GM19395 (cell line): ENCODE measurements around the gene TSTD1.
"Not testable (repeated sequence)": the region's sequence is repeated elsewhere in the genome, so short reads cannot be mapped to it uniquely, and the experiment has no call there.

ENCODE experiments used
- ATAC-seq: cut with Tn5 transposase; IDR thresholded peaks from one replicate; pipeline ENCODE4 v1.9.1; 2021; ENCODE audit warnings: mild to moderate bottlenecking, moderate library complexity; ENCODE audit not compliant: unreplicated experiment

The TSTD1 gene

DNA sequence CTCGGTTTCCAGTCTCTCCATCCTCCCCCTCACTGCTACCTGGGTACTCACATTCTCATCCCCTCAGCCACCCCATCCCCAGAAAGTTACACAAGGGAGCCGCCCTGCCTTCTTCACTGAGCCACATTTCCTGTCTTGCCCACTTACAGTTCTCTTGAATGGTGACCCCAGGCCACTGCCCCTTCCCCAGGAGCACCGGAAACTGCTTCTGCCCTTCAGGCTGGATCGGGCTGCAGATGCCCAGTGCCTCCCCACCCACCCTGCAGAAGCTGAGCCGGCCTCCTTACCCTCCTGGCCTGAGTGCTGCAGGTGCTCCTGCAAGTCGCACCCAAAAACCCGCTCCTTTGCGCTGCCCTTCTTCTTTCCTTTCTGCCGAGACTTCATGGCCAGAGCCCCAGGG lies 30.5 kb upstream of the TSTD1 start:
- ATAC-seq, result peak; percentile 5

DNA sequence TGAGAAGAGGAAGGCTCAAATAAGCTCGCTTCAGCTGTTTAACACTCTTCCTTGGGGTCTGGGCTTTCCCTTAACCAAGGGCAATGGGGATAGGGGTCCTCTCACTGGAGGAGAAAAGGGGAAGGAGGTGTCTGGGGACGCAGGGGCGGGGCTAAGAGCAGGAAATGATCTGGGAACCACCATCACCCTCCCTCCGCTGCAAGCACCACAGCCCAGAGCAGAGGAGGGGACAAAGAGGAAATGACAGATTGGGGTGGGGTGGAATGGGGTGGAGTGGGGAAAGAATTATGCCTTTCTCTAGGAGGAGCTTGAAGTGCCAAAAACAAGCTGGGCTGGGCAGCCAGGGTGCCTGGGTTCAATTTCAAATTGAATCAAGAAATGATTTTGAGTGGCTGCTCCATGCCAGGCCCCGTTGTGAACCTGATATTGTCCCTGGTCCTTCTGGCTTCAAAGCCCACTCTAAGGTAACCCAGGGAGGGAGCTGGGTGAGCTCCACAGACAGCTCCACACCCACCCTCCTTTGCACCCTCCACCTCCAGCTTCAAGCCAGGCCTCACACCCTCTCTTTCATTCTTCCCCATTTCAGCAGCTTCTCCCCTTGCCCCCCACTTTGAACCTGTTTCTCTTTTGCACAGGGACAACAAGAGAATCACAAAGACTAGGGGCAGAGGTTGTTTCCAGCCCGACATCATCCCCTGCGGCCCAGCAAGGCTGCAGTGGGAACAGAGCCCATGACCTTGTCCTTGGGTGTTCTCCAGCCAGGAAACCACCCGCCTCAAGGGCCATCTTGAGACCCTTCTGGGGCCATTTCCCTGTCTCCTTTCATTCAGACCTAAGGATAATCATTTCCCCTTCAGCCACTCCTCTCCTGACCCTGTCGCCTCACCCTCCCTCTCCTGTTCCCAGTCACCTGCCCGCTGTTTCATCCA lies 29.8 kb upstream of the TSTD1 start:
- peak; percentile 58 for ATAC-seq

DNA sequence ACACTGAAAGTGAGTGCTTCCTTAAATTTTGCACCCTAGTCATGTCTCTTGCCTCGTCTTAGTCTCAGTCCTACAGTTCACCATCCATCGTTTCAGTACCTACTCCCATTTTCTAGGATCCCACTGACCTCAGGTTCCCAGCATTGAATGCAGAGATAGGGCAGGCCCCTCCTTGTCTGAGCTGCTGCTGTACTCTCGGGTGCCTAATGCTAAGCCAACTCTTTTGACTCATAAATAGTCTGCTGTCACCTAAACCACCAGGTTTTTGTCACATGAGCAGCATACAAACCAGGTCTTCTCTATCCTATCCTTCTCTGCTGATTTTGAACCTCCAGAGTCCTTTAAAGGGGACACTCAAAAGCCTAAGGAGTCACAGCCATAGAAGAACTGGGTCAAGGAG lies 27.9 kb upstream of the TSTD1 start:
- no peak for ATAC-seq

DNA sequence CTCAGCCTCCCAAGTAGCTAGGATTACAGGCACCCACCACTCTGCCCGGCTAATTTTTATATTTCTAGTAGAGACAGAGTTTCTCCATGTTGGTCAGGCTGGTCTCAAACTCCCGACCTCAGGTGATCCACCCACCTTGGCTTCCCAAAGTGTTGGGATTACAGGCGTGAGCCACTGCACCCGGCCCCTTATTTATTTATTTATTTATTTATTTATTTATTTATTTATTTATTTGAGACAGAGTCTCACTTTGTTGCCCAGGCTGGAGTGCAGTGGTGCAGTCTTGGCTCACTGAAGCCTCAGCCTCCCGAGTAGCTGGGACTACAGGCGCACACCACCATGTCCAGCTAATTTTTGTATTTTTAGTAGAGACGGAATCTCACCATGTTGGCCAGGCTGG lies 26.9 kb upstream of the TSTD1 start:
- ATAC-seq, result not testable (repeated sequence)

DNA sequence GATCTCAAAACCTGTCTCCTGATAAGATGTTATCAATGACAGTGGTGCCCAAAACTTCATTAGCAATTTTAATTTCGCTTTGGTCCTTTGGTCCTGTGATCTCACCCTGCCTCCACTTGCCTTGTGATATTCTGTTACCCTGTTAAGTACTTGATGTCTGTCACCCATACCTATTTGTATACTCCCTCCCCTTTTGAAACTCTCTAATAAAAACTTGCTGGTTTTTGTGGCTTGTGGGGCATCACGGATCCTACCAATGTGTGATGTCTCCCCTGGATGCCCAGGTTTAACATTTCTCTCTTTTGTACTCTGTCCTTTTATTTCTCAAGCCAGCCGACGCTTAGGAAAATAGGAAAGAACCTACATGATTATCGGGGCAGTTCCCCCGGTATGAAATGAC lies 25.2 kb upstream of the TSTD1 start:
- not testable (repeated sequence) for ATAC-seq

DNA sequence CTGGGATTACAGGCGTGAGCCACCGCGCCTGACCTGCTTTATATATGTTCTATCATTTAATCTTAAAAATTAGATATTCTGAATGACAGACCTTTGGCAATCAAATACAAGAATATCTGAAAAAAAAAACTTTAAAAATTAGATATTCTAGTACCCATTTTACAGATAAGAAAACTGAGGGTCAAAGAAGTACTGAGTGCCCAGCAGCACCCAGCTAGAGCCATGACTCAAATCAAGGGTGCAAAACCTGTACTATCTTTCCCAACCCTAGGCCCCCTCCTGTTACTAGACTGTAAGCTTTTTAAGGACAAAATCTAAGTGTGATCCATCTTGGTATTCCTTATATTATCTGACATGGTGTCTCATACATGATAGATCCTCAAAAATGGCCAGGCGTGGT lies 22.7 kb upstream of the TSTD1 start:
- ATAC-seq, result no peak

DNA sequence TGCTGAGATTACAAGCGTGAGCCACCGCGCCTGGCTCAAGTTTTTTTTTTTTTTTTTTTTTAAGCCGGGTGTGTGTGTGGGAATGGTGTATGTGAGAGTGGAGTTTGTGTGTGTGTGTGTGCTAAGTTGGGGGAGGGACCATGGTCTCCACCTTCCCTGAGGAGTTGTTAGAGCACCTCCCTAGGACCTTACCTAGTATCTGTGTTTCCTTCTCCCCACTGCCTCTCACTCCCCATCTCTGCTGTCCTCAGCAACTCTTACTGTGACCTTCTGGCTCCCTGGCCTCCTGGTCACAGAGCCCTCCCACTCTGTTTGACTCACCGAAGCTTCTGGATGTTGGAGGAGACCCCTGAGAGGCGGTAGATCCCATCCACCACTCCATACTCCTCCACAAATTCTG lies 20.5 kb upstream of the TSTD1 start:
- no peak for ATAC-seq

DNA sequence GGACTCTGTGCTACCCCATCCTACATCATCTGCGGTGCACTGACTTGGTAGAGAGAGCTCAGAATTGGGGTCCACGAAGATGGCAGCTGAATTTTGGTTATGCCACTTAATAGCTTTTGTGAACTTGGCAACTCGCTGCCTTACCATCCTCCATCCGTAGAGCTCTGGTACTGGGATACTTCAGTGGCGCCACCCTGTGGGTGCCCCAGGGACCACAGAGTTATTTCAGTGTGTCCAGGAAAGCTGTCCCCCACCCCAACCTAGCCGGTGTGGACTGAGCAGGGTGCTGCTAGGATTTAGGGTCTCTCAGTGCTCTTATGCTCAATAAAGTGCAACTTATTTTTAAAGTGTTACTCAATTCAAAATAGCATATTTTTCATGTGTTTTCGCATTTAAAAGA lies 16.0 kb upstream of the TSTD1 start:
- no peak for ATAC-seq

DNA sequence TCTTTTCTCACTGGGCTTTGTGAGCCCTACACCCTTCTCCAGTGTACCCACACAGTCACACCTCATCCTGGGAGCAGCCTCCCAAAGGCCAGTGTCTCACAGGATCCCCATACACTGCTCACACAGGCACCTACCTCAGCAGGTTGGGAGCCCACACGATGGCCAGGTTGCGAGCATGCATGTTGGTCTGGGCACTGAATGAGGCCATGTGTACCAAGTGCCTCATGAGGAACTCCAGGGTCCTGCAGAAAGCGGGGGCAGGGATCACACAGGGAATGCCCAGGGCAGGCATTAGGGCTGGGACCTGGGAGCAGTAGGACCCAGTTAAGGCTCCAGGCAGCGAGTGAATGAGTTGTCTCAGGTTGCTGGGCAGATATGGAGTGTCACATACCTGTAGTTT lies 15.5 kb upstream of the TSTD1 start:
- no peak for ATAC-seq

DNA sequence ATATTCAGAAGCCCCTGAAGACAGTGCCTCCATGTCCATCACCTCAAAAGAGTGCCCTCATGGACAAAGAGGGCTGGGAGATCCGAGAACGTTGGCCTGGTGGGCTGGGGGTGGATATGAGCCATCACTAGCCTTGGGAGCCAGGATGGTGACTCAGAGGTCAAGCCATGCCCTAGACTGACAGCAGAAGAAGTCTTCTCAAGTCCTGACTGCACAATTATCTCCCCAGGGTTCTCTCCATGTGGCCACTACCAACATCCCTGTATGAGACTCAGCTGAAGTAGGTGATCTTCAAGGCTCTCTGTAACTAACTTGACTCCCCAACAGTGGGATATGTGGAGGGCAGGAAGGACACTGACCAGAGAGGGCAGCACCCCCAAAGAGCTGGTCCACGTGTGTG lies 14.1 kb upstream of the TSTD1 start:
- ATAC-seq, result no peak

DNA sequence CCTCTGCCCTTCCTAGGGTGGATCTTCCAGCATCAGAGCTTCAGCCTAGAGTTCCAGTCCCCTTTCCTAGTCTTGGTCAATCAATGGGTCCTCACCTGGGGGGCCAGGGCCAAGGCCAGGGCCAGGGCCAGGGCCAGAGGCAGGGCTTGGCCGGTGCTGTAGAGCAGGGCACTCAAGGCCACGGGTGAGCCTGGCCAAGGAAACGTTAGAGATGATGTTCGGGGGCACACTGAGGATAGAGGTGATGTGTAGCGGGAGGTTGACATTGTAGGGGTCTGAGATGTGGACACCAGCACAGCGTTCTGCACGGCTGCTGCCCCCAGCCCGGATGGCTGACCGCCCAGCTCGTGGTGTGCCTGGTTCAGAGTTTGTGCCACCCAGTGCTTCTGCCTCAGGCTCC lies 12.5 kb upstream of the TSTD1 start:
- no peak for ATAC-seq

DNA sequence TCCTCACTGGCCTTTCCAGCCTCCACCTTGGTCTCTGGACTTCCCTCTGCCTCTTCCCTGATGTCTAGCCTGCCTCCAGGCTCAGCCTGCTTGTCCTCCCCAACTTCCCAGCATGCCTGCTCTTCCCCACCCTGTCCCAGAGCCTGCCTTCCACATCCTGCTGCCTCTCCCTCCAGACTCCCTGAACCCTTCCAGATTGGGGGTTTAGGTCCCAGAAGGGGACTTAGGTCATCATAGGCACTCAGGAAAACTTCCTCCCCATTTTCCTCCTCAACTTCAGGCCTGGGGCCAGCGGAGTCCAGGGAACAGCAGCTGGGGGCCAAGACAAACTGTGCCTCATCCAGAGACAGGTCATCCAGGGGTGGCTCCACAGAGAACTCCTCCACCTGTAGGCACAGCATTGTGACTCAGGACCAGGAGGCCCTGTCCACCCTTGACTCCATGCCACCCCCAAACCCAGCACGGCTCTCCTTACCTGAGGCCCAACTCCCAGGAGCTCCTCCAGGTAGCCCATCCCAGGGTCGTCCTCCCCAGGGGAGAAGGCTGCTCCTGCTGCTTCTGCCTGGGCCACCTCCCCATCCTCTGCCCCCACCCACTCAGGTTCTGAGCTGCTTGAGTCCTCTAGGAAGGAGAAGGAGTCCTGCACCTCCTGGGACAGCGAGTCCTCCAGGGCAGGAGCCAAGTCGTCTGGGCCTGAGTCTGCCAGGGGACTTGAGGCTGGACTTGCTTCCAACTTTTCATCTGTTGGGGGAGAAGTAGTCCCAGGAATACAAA lies 10.4 kb upstream of the TSTD1 start:
- ATAC-seq, result no peak

DNA sequence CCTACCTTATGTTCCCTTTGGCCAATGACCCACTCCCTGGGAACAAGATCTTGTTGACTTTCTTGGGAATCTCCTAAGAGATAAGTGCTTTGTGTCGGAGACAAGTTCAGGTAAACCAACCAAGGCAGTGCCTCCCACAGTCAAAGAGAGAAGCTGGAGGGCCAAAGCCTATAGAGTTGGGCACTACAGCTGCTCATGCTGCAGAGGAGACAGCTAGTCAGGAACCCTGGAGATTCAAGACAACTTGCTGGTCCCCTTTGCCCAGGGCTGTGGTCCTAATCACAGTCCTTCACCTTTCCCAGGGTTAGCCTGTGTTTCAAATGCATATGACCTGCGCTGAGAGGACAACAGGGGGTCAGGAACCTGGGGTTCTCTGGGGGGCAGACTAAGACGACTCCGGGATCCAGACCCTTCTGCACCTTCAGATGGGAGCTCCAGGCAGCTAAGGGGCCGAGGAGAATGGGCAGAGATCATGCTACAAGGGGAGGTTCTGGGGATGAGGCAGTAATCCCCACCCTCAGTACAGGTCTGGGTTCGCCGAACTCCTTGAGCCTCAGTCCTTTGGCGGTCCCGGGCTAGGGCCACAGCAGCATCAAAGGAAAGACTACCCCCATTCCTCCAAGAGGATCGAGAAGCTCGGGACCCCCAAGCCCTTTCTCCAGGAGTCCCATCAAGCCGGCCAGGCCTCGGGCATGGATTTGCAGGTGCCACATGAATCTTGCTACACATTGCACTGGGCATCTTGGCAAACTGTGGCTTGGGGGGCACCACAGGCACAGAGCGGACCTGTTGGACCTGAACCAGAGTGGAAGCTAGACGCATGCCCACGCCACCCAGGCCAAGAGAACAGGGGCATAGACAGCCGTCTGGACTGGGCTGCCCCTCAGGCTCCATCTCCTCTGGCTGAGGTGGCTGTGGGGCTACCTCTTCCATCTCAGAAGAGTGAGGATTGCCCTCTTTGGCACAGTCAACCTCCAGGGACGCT lies 9.0 kb upstream of the TSTD1 start:
- no peak for ATAC-seq

DNA sequence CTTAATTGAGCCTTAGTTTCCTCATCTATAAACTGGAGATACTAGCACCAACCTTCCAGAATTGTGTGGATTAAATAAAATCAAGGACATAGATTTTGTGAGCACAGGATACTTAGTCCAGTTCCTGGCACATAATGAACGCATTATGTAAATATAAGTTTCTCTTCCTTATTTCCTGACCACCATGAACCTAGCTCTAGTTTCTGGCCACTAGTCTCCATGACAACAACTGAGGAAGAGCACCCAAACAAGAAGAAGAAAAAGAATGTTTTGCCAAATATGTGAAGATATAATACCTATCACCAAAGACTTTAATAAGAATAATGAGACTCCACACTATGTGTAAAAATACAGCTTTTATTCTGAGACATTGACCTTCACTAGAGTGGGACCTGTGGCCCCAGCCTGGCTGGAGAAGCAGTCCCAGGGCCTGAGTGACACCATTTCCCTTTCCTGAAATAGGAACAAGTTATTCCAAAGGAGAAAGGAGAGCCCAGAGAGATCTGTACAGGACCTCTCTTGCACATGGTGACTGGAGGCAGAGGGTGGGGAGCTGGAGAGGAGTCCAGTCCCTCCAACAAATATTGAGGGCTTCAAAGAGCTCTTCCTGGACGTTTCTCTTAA lies 8.0 kb upstream of the TSTD1 start:
- ATAC-seq, result peak; percentile 38

DNA sequence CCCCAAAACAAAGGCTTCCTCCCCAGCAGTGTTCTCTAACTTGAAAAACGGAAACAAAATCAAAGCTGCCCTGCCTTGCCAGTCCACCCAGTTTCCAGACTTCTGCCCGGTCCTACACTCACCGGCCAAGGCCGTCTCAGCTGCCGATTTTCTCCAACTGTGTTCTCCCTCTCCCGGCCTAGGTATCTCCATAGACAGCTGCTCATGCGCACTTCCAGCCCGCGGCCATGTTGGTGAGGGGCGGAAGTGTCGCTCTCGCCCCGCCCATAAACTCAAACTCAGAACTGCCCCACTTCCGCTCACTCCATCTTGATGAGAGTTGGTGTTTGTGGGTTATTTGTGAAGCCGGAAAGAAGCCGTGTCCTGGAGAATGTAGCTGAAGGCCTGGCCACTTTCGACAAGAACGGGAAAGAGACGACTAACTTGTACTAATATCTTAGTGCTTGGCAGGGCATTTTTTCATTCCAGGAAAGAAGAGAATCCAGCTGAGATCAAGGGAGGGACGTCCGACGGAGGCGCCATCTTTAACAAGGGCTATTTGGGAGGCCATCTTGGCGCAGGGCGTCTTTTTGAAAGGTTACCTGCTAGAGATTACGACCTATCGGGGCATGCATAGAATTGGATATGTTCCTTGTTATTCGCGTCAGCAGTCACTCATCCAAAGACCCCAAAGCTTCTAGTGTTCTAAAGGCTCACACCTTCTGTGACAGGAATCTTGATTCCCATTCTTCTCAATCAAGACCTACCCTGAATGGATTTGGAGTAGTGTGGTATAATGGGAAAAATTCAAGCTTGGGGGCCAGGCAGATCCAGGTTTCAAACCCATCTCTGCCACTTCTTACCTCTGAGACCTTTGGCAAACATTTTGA lies 7.2 kb upstream of the TSTD1 start, which contains the start of gene USF1:
Gene USF1 (minus strand): TSS at position 242 of the 869 bp plus-strand sequence. CDS start 2,702 bp downstream, outside the sequence.
- peak; percentile 65 for ATAC-seq

DNA sequence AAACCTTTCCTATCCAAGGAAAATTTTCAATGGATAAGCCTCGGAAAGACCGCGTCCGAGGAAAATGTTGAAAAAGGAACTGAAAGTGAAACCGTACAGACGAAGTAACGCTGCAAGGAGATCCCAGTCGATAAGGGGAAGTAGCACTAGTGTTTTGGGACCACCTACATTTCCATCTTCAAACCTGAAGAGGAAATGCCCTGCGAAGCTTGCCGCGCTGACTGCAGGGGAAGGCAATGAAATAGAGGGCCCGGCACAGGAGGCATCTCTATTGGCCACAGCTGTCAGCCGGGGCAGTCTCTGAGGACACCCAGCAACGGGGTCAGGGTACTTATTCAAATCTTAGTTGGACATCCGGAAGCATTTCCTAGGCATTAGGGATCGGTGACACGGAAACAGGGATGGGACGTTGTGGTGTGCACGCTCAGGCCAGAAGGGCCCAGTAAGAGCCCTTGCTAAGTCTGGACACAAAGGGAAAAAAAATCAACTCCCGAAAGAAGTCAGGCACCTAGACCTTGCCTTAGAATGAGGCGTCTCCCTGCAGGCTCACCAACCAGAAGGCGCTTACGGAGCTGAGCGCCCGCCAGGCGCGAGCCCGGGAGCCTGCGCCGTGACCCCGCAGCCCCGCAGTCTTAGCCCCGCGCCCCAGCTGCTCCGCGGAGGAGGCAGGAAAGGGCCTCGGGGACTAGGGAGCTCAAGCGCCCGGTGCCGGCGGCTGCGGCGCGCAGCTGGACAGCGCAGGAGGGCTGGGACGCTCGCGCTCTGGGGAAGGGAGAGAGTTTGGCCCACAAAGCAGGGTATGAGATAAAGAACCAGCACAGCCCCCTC lies 6.4 kb upstream of the TSTD1 start:
- ATAC-seq, result peak; percentile 50

DNA sequence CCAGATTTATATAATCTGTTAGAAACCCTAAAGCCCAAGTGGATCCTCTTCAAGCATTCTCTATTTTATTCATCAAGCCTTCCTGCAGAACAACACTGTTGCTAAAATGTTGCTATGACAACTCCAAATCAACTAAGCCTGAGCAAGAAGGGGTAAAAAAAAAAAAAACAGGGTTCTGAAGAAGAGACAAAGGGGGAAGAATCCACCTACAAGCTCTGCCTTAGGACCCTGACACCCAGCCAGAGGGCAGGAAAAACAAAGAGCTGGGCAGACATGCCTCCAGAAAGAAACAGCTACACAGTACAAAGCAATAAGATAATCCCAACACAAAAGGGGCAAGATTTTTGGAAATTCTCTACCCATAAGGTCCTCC lies 5.8 kb upstream of the TSTD1 start:
- ATAC-seq, result no peak

DNA sequence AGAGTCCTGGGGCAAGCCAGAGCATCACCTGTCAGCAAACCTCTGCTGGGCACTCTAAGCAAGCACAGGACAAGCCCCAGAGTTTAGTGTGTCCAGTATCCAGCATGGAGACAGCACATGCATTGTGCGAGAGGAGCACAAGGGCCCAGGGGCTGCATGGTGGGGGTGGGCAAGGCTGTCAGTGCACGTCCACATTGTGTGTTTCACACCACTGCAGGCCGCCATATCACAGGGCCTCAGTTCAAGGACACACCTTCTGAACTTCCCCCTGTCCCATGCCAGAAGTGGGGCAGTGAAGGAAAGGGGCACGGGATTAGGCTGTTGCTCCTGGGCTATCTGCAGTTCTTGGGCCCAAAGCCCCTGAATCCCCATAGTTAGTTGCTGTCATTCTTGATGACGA lies 782 bp upstream of the TSTD1 start:
- no peak for ATAC-seq

DNA sequence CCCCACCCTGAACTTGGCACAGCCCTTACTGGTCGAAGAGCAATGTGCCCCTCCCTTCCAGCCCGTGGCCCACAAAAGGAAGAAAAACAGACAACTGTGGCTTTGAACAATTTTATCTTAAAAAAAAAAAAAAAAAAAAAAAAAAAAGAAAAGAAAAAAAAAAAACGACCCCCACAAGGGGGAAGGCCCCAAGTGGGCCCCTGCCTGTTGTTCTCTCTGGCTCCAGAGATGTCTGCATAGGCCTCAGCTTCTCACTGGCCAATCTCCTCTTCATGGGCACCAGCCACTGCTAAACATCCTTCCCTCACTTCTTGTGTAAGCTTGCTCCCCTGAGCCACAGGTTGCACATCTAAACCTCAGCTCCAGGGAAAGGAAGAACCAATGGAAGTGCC lies 386 bp upstream of the TSTD1 start:
- ATAC-seq, result no peak
